HepG2 (cell line): ENCODE data around the gene GRK3. TPM values are rescaled to one million over a fixed set of nuclear protein-coding genes. Genes with fewer than 3 reads are reported as not detected.

Experiments used
- ATAC-seq: fragments of 200-7000 bp; cut with Tn5 transposase; 3 replicates; pipeline ENCODE4 v1.9.1; 2020; ENCODE audit warnings: mild to moderate bottlenecking, moderate library complexity
- BruUV-seq: library from RNA; stranded (reverse); fragments of 400-500 nt; replicated peaks from 2 replicates; lab custom pipeline; 2021; lab: Mats Ljungman, UMichigan
- CTCF ChIA-PET: fragments of 300-600 bp; formaldehyde crosslinking; extraction: SDS; loops from one replicate; lab custom pipeline; 2021; ENCODE audit warnings: low total read pairs, inconsistent platforms, low intra/inter-chr PET ratio; lab: Yijun Ruan, JAX
- POLR2A ChIA-PET: fragments of 350-600 bp; sonication (Branson Sonifier 250); formaldehyde crosslinking; loops from one replicate; lab custom pipeline; 2020; ENCODE audit warnings: antibody characterized with exemption, inconsistent platforms; lab: Yijun Ruan, JAX
- DNase-seq: peaks from one replicate; pipeline ENCODE4 v3.0.0-alpha.2; 2015; ENCODE audit warnings: low spot score
- FAIRE-seq: peaks from 3 replicates; lab custom pipeline; 2011; peaks lifted over from hg19 to GRCh38; lab: Jason Lieb, UNC
- H2AFZ ChIP-seq: one replicate; pipeline ENCODE4 v1.6.1; 2011; ENCODE audit warnings: low read length, inconsistent platforms
- H3K27ac ChIP-seq: fragments of 300-600 bp; 3 replicates; pipeline ENCODE4 v1.8.0; 2011; ENCODE audit warnings: mixed run types, mild to moderate bottlenecking, mixed read lengths, low read length, inconsistent platforms; ENCODE audit not compliant: insufficient read depth; ENCODE audit errors: extremely low read length
- H3K27me3 ChIP-seq, 2 experiments: fragments of 200-600 bp in 1 of 2; 2 replicates in 1 of 2; 3 replicates in 1 of 2; pipeline versions ENCODE4 v1.6.0 to v1.8.0; 2011; ENCODE audit warnings: low read length in 2 of 2, mild to moderate bottlenecking in 2 of 2, moderate library complexity in 2 of 2, inconsistent platforms in 1 of 2; ENCODE audit not compliant: insufficient read depth in 2 of 2, control insufficient read depth in 1 of 2
- H3K36me3 ChIP-seq, 2 experiments: fragments of 200-600 bp in 1 of 2; replicated peaks in 1 of 2; 2 replicates in 1 of 2; 3 replicates in 1 of 2; pipeline versions ENCODE4 v1.5.1 to v1.8.0; 2011; ENCODE audit warnings: low read length in 2 of 2, inconsistent platforms in 1 of 2; ENCODE audit not compliant: insufficient read depth in 2 of 2, control insufficient read depth in 1 of 2
- H3K4me1 ChIP-seq: 2 replicates; pipeline ENCODE4 v1.5.1; 2012; ENCODE audit warnings: low read length, inconsistent platforms; ENCODE audit not compliant: insufficient read depth
- H3K4me2 ChIP-seq: 2 replicates; pipeline ENCODE4 v1.6.0; 2011; ENCODE audit warnings: low read depth, low read length, inconsistent platforms
- H3K4me3 ChIP-seq, 3 experiments: fragments of 200-600 bp in 1 of 3; sonication (generic), shearing (Covaris generic) in 1 of 3; replicated peaks in 1 of 3; 2 replicates each; pipeline ENCODE4 v1.5.1; 2011 to 2016; ENCODE audit warnings: low read length in 3 of 3, inconsistent platforms in 2 of 3, low read depth in 2 of 3, mild to moderate bottlenecking in 2 of 3, control low read depth in 1 of 3, mixed read lengths in 1 of 3; ENCODE audit not compliant: insufficient read depth in 1 of 3
- H3K79me2 ChIP-seq: one replicate; pipeline ENCODE4 v1.6.1; 2011; ENCODE audit warnings: low read length, inconsistent platforms; ENCODE audit not compliant: insufficient read depth
- H3K9ac ChIP-seq: 2 replicates; pipeline ENCODE4 v1.6.0; 2011; ENCODE audit warnings: mild to moderate bottlenecking, low read depth, low read length, inconsistent platforms; ENCODE audit not compliant: insufficient read depth
- H3K9me3 ChIP-seq: 2 replicates; pipeline ENCODE4 v1.5.1; 2012; ENCODE audit warnings: mild to moderate bottlenecking, low read length
- H4K20me1 ChIP-seq: 2 replicates; pipeline ENCODE4 v1.6.0; 2011; ENCODE audit warnings: inconsistent platforms, mild to moderate bottlenecking, low read length, moderate library complexity; ENCODE audit not compliant: insufficient read depth
- ATAD3A ChIP-seq: sonication (generic); formaldehyde crosslinking; IDR thresholded peaks from 2 replicates; pipeline ENCODE4 v1.4.0; 2020; ENCODE audit warnings: missing genetic modification reagents
- KDM6A ChIP-seq: IDR thresholded peaks from 2 replicates; pipeline ENCODE4 v1.6.1; 2016; ENCODE audit warnings: low read depth
- NCOA5 ChIP-seq: sonication (generic); formaldehyde crosslinking; IDR thresholded peaks from 2 replicates; pipeline ENCODE4 v1.4.0; 2020; ENCODE audit warnings: missing genetic modification reagents
- NR2F1 ChIP-seq, 2 experiments: fragments of 450-650 bp in 1 of 2; formaldehyde crosslinking in 1 of 2; IDR thresholded peaks; 2 replicates each; pipeline versions ENCODE4 v1.5.0 to v1.6.1; 2016 to 2020; ENCODE audit warnings: mild to moderate bottlenecking in 1 of 2, missing compliant biosample characterization in 1 of 2, missing genetic modification reagents in 1 of 2, moderate library complexity in 1 of 2
- PRDM15 ChIP-seq: sonication (generic); formaldehyde crosslinking; IDR thresholded peaks from 2 replicates; pipeline ENCODE4 v1.4.0; 2020; ENCODE audit warnings: missing genetic modification reagents
- PREB ChIP-seq: sonication (generic); formaldehyde crosslinking; IDR thresholded peaks from 2 replicates; pipeline ENCODE4 v1.4.0; 2020; ENCODE audit warnings: missing genetic modification reagents
- XBP1 ChIP-seq: sonication (generic); formaldehyde crosslinking; IDR thresholded peaks from 2 replicates; pipeline ENCODE4 v1.5.0; 2020; ENCODE audit warnings: missing genetic modification reagents
- ZFP37 ChIP-seq: sonication (generic); formaldehyde crosslinking; IDR thresholded peaks from 2 replicates; pipeline ENCODE4 v1.4.0; 2020; ENCODE audit warnings: missing genetic modification reagents, borderline replicate concordance
- ZMAT3 ChIP-seq: sonication (generic); formaldehyde crosslinking; conservative IDR thresholded peaks from 2 replicates; pipeline ENCODE4 v1.7.0; 2021; ENCODE audit warnings: missing genetic modification reagents
- ZNF143 ChIP-seq: sonication (generic); formaldehyde crosslinking; IDR thresholded peaks from 2 replicates; pipeline ENCODE4 v1.4.0; 2020; ENCODE audit warnings: missing genetic modification reagents
- ZNF431 ChIP-seq: sonication (generic); formaldehyde crosslinking; IDR thresholded peaks from 2 replicates; pipeline ENCODE4 v1.9.0; 2022; ENCODE audit warnings: missing genetic modification reagents, low read depth, mild to moderate bottlenecking, borderline replicate concordance
- WGBS: methylation state at CpG from one replicate; pipeline ENCODE4 v1.1.6; 2017; ENCODE audit warnings: low lambda C conversion rate; 5-methylcytosine and 5-hydroxymethylcytosine counted together
- in situ Hi-C: cut with HindIII; loops from 2 replicates; pipeline ENCODE4 v1.10.0; 2017; ENCODE audit warnings: low pct_unique_long_range_greater_than_20kb; ENCODE audit not compliant: extremely low pct_ligation_motif_present
- intact Hi-C: fragments of 100-400 bp; cut with micrococcal nuclease; formaldehyde crosslinking; loops from one replicate; pipeline ENCODE4 v1.10.0; 2022; ENCODE audit not compliant: unreplicated experiment
- polyA plus RNA-seq, 8 experiments: library from polyadenylated mRNA; depleted of rRNA in 3 of 8; stranded (reverse) in 7 of 8; unstranded in 1 of 8; fragments of >200 nt; fragmentation: Illumina TruSeq in 4 of 8; extraction: Trizol in 4 of 8; gene quantifications; 2 replicates each; pipeline versions ENCODE4 v1.2.1 to v1.2.3, GENCODE V29; 2011 to 2016; ENCODE audit warnings: low read depth in 4 of 8, missing spikeins in 1 of 8, mixed read lengths in 1 of 8; ENCODE audit not compliant: insufficient read depth in 1 of 8
- total RNA-seq, 5 experiments: library from RNA; depleted of rRNA; stranded (reverse); fragments of >200 nt; fragmentation: Illumina TruSeq; extraction: Trizol; gene quantifications; 2 replicates each; pipeline ENCODE4 v1.2.3, GENCODE V29; 2016; ENCODE audit warnings: low read depth in 1 of 5
- TF ChIP-seq, protein P1 (sequence below): conservative IDR thresholded peaks from 2 replicates; pipeline ENCODE4 v1.6.1; 2018; ENCODE audit warnings: missing genetic modification reagents
- TF ChIP-seq, protein P2 (sequence below): sonication (generic); formaldehyde crosslinking; IDR thresholded peaks from 2 replicates; pipeline ENCODE4 v1.4.0; 2020; ENCODE audit warnings: missing genetic modification reagents, low read depth, mild to moderate bottlenecking, borderline replicate concordance

The GRK3 gene
- total and polyA plus RNA-seq, 2 of the 13 experiments (the other 11 are each of a cell fraction or from before 2014, with no cell fraction given), result 8.5 to 16.7 TPM

DNA sequence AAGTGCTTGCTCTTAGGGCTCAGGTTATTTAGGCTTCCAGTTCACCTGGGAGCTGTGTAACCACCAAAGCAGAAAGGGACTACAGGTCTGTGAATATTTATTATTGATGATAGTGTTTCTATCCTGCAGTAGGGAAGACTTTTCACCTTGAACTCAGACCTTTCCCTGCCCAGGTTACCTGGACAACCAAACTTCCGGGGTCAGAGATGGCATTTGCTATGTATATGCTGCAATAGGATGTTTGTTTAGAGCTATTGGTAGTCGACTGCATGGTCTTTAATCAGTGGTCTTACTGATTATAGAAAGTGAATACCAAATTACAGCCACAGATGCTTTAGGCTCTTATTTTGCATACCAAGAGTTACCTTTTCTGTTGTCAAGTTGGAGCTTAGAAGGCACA lies 94.9 kb downstream of the GRK3 start (continued):
- TF ChIP-seq KDM6A (CRISPR knock-in tag), result peak; percentile 38; the same call in 1 of the 2 replicates
- TF ChIP-seq NR2F1 (CRISPR knock-in tag; IDR thresholded peaks at IDR 0.05), result peak; percentile 79 to 83

- CTCF ChIA-PET, result no interaction called here
Measured at GRCh38 chr22:25660336-25660735, 95.9 kb downstream of the GRK3 start.

More at GRCh38 chr22:25660336-25660735, 95.9 kb downstream of the GRK3 start:
- no peak overlapping the region for H2AFZ ChIP-seq
- H3K36me3 ChIP-seq, result no peaks in the 10 kb centered on the region
- in situ Hi-C loops, result loop anchor here (10.0 kb wide), 1 partner anchor 96 kb away; the partner anchor contains the start of gene GRK3
- no peak for ATAC-seq
- H3K4me2 ChIP-seq, result no peak overlapping the region
- 96% methylated on average over 3 of the region's 3 CpGs for WGBS
- peaks cover 3% of the 10 kb centered on the region for H3K79me2 ChIP-seq
- no peak overlapping the region for H3K9ac ChIP-seq
- no peak for TF ChIP-seq ZMAT3 (CRISPR knock-in tag)
- TF ChIP-seq XBP1 (CRISPR knock-in tag), result no peak
- no peak for TF ChIP-seq ZNF431 (CRISPR knock-in tag)
- no peak for TF ChIP-seq ZNF143 (CRISPR knock-in tag)
- no peak for TF ChIP-seq ATAD3A
- no peak for TF ChIP-seq NCOA5
- TF ChIP-seq, protein P1, sequence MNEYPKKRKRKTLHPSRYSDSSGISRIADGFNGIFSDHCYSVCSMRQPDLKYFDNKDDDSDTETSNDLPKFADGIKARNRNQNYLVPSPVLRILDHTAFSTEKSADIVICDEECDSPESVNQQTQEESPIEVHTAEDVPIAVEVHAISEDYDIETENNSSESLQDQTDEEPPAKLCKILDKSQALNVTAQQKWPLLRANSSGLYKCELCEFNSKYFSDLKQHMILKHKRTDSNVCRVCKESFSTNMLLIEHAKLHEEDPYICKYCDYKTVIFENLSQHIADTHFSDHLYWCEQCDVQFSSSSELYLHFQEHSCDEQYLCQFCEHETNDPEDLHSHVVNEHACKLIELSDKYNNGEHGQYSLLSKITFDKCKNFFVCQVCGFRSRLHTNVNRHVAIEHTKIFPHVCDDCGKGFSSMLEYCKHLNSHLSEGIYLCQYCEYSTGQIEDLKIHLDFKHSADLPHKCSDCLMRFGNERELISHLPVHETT (CRISPR knock-in tag), result no peak
- TF ChIP-seq PREB (CRISPR knock-in tag), result no peak
- no peak for TF ChIP-seq PRDM15
- TF ChIP-seq, protein P2, sequence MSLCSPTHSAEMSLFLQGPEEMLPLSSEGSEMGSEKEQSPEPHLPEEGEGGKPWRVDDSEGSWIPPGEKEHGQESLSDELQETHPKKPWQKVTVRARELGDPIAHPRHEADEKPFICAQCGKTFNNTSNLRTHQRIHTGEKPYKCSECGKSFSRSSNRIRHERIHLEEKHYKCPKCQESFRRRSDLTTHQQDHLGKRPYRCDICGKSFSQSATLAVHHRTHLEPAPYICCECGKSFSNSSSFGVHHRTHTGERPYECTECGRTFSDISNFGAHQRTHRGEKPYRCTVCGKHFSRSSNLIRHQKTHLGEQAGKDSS, result no peak
- no peak for TF ChIP-seq ZFP37
- FAIRE-seq, result no peak
- H3K4me3 ChIP-seq, result no peak overlapping the region
- no peaks in the 10 kb centered on the region for H4K20me1 ChIP-seq
- H3K9me3 ChIP-seq, result no peaks in the 10 kb centered on the region
- H3K27me3 ChIP-seq, result no peaks in the 10 kb centered on the region
- POLR2A ChIA-PET, result no interaction called here
- DNase-seq, result no peak
- intact Hi-C loops, result no loop called here
- peaks cover 60% of the 10 kb centered on the region for H3K4me1 ChIP-seq
- no TSS peak for BruUV-seq
- no peak overlapping the region for H3K27ac ChIP-seq
